ENCODE measurements around the gene DEPDC1B.
"Not testable (repeated sequence)": the region's sequence is repeated elsewhere in the genome, so short reads cannot be mapped to it uniquely, and the experiment has no call there.

DEPDC1B gene

GRCh38 chr5:60620752-60621151 lies 79.2 kb downstream of the DEPDC1B start:
- not testable (repeated sequence) for H2AK5ac ChIP-seq (ENCODE audit: low read depth, low read length); H3K18ac ChIP-seq (ENCODE audit: low read length); H3K27me3 ChIP-seq (ENCODE audit: control insufficient read depth in 3 of 3, insufficient read depth in 3 of 3, low read depth in 1 of 3, low read length in 3 of 3); H3K79me1 ChIP-seq (ENCODE audit: low read depth, low read length); H4K8ac ChIP-seq (ENCODE audit: low read depth, low read length); H3K4me3 ChIP-seq (ENCODE audit: low read length in 2 of 2); DNase-seq (ENCODE audit: low spot score); H2BK12ac ChIP-seq (ENCODE audit: low read length); H4K91ac ChIP-seq (ENCODE audit: low read depth, low read length, poor library complexity); H3K23ac ChIP-seq (ENCODE audit: low read depth, low read length, poor library complexity); H3K9ac ChIP-seq (ENCODE audit: low read depth, low read length, poor library complexity); H3K4me2 ChIP-seq (ENCODE audit: insufficient read depth, low read length, poor library complexity, severe bottlenecking); H3K9me3 ChIP-seq (replicated peaks in 1 of 2; ENCODE audit: control insufficient read depth in 2 of 2, insufficient read depth in 1 of 2, low read depth in 1 of 2, low read length in 2 of 2); H2BK5ac ChIP-seq (ENCODE audit: low read length); H2BK120ac ChIP-seq (ENCODE audit: low read depth, low read length); H3K36me3 ChIP-seq (replicated peaks in 1 of 2; ENCODE audit: control insufficient read depth in 2 of 2, insufficient read depth in 2 of 2, low read length in 2 of 2); H3K27ac ChIP-seq (replicated peaks; ENCODE audit: low read length); H2AFZ ChIP-seq (ENCODE audit: low read length); H2BK15ac ChIP-seq (ENCODE audit: low read length); H3K4me1 ChIP-seq (ENCODE audit: control insufficient read depth in 2 of 2, insufficient read depth in 1 of 2, low read depth in 1 of 2, low read length in 2 of 2); H3K14ac ChIP-seq (ENCODE audit: low read length); H3K4ac ChIP-seq (ENCODE audit: low read length)
- whole genome bisulfite sequencing, 2 donors (ENCODE audit: extremely low coverage in 2 of 2, insufficient read length in 2 of 2, insufficient replicate concordance in 1 of 2) = no CpG with 5 or more reads among the region's 3 CpGs

GRCh38 chr5:60613826-60614225 lies 86.1 kb downstream of the DEPDC1B start:
- no peak overlapping the region for H2BK5ac ChIP-seq (ENCODE audit: low read length)
- peaks cover 2 to 6% of the 10 kb centered on the region in 2 donors for H3K9me3 ChIP-seq (replicated peaks in 1 of 2; ENCODE audit: control insufficient read depth in 2 of 2, insufficient read depth in 1 of 2, low read depth in 1 of 2, low read length in 2 of 2)
- no peak overlapping the region for H3K27ac ChIP-seq (replicated peaks; ENCODE audit: low read length)
- no peak overlapping the region for H3K9ac ChIP-seq (ENCODE audit: low read depth, low read length, poor library complexity)
- DNase-seq (ENCODE audit: low spot score) = no peak
- no peak overlapping the region for H3K4me3 ChIP-seq (ENCODE audit: low read length in 2 of 2)
- H3K79me1 ChIP-seq (ENCODE audit: low read depth, low read length) = no peaks in the 10 kb centered on the region
- H2AK5ac ChIP-seq (ENCODE audit: low read depth, low read length) = no peak overlapping the region
- no peak overlapping the region for H4K8ac ChIP-seq (ENCODE audit: low read depth, low read length)
- no peak overlapping the region for H2AFZ ChIP-seq (ENCODE audit: low read length)
- no peak overlapping the region for H3K4me2 ChIP-seq (ENCODE audit: insufficient read depth, low read length, poor library complexity, severe bottlenecking)
- peaks cover 0 to 18% of the 10 kb centered on the region in 2 donors for H3K36me3 ChIP-seq (replicated peaks in 1 of 2; ENCODE audit: control insufficient read depth in 2 of 2, insufficient read depth in 2 of 2, low read length in 2 of 2)
- no peak overlapping the region for H3K14ac ChIP-seq (ENCODE audit: low read length)
- no peaks in the 10 kb centered on the region for H3K4me1 ChIP-seq (ENCODE audit: control insufficient read depth in 2 of 2, insufficient read depth in 1 of 2, low read depth in 1 of 2, low read length in 2 of 2)
- H2BK12ac ChIP-seq (ENCODE audit: low read length) = no peak overlapping the region
- no peak overlapping the region for H3K18ac ChIP-seq (ENCODE audit: low read length)
- no peak overlapping the region for H4K91ac ChIP-seq (ENCODE audit: low read depth, low read length, poor library complexity)
- no peak overlapping the region for H3K23ac ChIP-seq (ENCODE audit: low read depth, low read length, poor library complexity)
- H3K27me3 ChIP-seq (ENCODE audit: control insufficient read depth in 3 of 3, insufficient read depth in 3 of 3, low read depth in 1 of 3, low read length in 3 of 3) = no peaks in the 10 kb centered on the region
- H2BK120ac ChIP-seq (ENCODE audit: low read depth, low read length) = no peak overlapping the region
- H3K4ac ChIP-seq (ENCODE audit: low read length) = no peak overlapping the region
- no peak overlapping the region for H2BK15ac ChIP-seq (ENCODE audit: low read length)
- no CpG with 5 or more reads among the region's 1 CpG for WGBS, 2 donors (ENCODE audit: extremely low coverage in 2 of 2, insufficient read length in 2 of 2, insufficient replicate concordance in 1 of 2)

GRCh38 chr5:60611099-60611740 lies 88.7 kb downstream of the DEPDC1B start:
- H2AK5ac ChIP-seq (ENCODE audit: low read depth, low read length) = no peak overlapping the region
- peaks cover 2% of the 10 kb centered on the region for H3K79me1 ChIP-seq (ENCODE audit: low read depth, low read length)
- no peak overlapping the region for H2BK12ac ChIP-seq (ENCODE audit: low read length)
- no peak overlapping the region for H3K4me2 ChIP-seq (ENCODE audit: insufficient read depth, low read length, poor library complexity, severe bottlenecking)
- no peak overlapping the region for H2AFZ ChIP-seq (ENCODE audit: low read length)
- DNase-seq (ENCODE audit: low spot score) = no peak
- H3K23ac ChIP-seq (ENCODE audit: low read depth, low read length, poor library complexity) = no peak overlapping the region
- no peak overlapping the region for H2BK5ac ChIP-seq (ENCODE audit: low read length)
- no peak overlapping the region for H3K4me3 ChIP-seq (ENCODE audit: low read length in 2 of 2)
- peaks cover 0 to 18% of the 10 kb centered on the region in 2 donors for H3K36me3 ChIP-seq (replicated peaks in 1 of 2; ENCODE audit: control insufficient read depth in 2 of 2, insufficient read depth in 2 of 2, low read length in 2 of 2)
- no peaks in the 10 kb centered on the region for H3K27me3 ChIP-seq (ENCODE audit: control insufficient read depth in 3 of 3, insufficient read depth in 3 of 3, low read depth in 1 of 3, low read length in 3 of 3)
- no peak overlapping the region for H2BK120ac ChIP-seq (ENCODE audit: low read depth, low read length)
- no peak overlapping the region for H3K9ac ChIP-seq (ENCODE audit: low read depth, low read length, poor library complexity)
- peaks cover 2 to 6% of the 10 kb centered on the region in 2 donors for H3K9me3 ChIP-seq (replicated peaks in 1 of 2; ENCODE audit: control insufficient read depth in 2 of 2, insufficient read depth in 1 of 2, low read depth in 1 of 2, low read length in 2 of 2)
- H3K18ac ChIP-seq (ENCODE audit: low read length) = no peak overlapping the region
- H3K4me1 ChIP-seq (ENCODE audit: control insufficient read depth in 2 of 2, insufficient read depth in 1 of 2, low read depth in 1 of 2, low read length in 2 of 2) = no peaks in the 10 kb centered on the region
- no peak overlapping the region for H3K27ac ChIP-seq (replicated peaks; ENCODE audit: low read length)
- no peak overlapping the region for H3K14ac ChIP-seq (ENCODE audit: low read length)
- H2BK15ac ChIP-seq (ENCODE audit: low read length) = no peak overlapping the region
- H4K91ac ChIP-seq (ENCODE audit: low read depth, low read length, poor library complexity) = no peak overlapping the region
- no peak overlapping the region for H4K8ac ChIP-seq (ENCODE audit: low read depth, low read length)
- no peak overlapping the region for H3K4ac ChIP-seq (ENCODE audit: low read length)

- Histone ChIP-seq H2AK5ac (ENCODE audit: low read depth, low read length) (no peak overlapping the region), H3K36me3 (replicated peaks in 1 of 2; ENCODE audit: control insufficient read depth in 2 of 2, insufficient read depth in 2 of 2, low read length in 2 of 2) (peaks cover 2 to 52% of the 10 kb centered on the region in 2 donors), H4K91ac (ENCODE audit: low read depth, low read length, poor library complexity) (no peak overlapping the region), H3K4ac (ENCODE audit: low read length) (no peak overlapping the region), H3K27ac (replicated peaks; ENCODE audit: low read length) (no peak overlapping the region), H3K9ac (ENCODE audit: low read depth, low read length, poor library complexity) (no peak overlapping the region), H2AFZ (ENCODE audit: low read length) (no peak overlapping the region), H3K4me1 (ENCODE audit: control insufficient read depth in 2 of 2, insufficient read depth in 1 of 2, low read depth in 1 of 2, low read length in 2 of 2) (no peaks in the 10 kb centered on the region), H3K79me1 (ENCODE audit: low read depth, low read length) (peaks cover 2% of the 10 kb centered on the region), H2BK12ac (ENCODE audit: low read length) (no peak overlapping the region), H3K27me3 (ENCODE audit: control insufficient read depth in 3 of 3, insufficient read depth in 3 of 3, low read depth in 1 of 3, low read length in 3 of 3) (no peaks in the 10 kb centered on the region), H2BK15ac (ENCODE audit: low read length) (no peak overlapping the region), H3K14ac (ENCODE audit: low read length) (no peak overlapping the region), H3K4me2 (ENCODE audit: insufficient read depth, low read length, poor library complexity, severe bottlenecking) (no peak overlapping the region), H2BK120ac (ENCODE audit: low read depth, low read length) (no peak overlapping the region), H3K18ac (ENCODE audit: low read length) (no peak overlapping the region), H3K23ac (ENCODE audit: low read depth, low read length, poor library complexity) (no peak overlapping the region), H2BK5ac (ENCODE audit: low read length) (no peak overlapping the region), H4K8ac (ENCODE audit: low read depth, low read length) (no peak overlapping the region), H3K4me3 (ENCODE audit: low read length in 2 of 2) (no peak overlapping the region), H3K9me3 (replicated peaks in 1 of 2; ENCODE audit: control insufficient read depth in 2 of 2, insufficient read depth in 1 of 2, low read depth in 1 of 2, low read length in 2 of 2) (no peaks in the 10 kb centered on the region)
- no peak for DNase-seq (ENCODE audit: low spot score)
- no CpG with 5 or more reads among the region's 1 CpG for WGBS, 2 donors (ENCODE audit: extremely low coverage in 2 of 2, insufficient read length in 2 of 2, insufficient replicate concordance in 1 of 2)
These were observed 95.2 kb downstream of the DEPDC1B start for GRCh38 chr5:60604771-60605170.

Measured in neuronal stem cell (in vitro differentiated cells).